GM18867 (cell line): ENCODE results near the gene ANO3.
"Not testable (repeated sequence)": the region's sequence is repeated elsewhere in the genome, so short reads cannot be mapped to it uniquely, and the experiment has no call there.

Source experiments
- ATAC-seq: cut with Tn5 transposase; IDR thresholded peaks from one replicate; pipeline ENCODE4 v1.9.1; 2021; ENCODE audit warnings: mild to moderate bottlenecking, moderate library complexity; ENCODE audit not compliant: unreplicated experiment

The ANO3 gene

DNA sequence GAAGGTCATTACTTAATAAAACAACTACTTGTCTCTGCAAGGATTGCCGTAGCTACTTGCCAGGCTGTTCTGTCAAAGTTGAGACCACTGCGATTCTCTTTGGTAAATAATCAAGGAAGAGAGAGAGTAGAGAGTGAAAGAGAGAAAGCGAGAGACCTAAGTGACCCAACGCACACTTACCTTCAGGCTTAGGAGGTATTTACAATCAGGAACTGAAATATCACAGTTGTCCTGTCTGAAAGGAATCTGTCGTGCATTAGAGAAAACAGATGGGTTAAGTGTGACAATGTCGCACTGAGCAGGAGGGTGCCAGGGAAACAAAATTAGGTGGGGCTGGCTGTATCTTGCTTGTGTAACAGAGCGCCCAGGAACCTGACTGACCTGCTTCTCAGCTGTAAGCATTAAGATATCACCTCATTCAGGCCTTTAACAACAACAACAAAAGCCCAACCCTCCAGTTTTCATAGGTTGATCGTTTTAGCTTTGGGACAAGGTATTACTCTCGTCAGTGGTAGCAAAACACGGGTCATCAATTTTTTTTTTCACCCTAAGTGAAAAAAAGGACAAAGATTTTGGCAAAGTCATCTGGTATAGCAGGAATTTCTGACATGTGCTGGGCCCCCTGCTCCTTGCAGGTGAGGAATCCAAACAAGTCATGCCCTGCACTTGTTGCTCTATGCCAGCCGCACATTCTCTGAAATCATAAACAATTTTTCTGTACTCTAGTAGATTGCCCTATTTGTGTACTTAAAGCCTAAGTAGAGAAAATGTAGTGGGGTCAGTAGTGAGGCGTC is 240.1 kb downstream of the ANO3 start, which contains the start of gene MUC15:
Gene MUC15 (minus strand): TSS at position 403 of the 794 bp plus-strand sequence. CDS start 5,169 bp downstream, outside the sequence.
- peak; percentile 71 for ATAC-seq

DNA sequence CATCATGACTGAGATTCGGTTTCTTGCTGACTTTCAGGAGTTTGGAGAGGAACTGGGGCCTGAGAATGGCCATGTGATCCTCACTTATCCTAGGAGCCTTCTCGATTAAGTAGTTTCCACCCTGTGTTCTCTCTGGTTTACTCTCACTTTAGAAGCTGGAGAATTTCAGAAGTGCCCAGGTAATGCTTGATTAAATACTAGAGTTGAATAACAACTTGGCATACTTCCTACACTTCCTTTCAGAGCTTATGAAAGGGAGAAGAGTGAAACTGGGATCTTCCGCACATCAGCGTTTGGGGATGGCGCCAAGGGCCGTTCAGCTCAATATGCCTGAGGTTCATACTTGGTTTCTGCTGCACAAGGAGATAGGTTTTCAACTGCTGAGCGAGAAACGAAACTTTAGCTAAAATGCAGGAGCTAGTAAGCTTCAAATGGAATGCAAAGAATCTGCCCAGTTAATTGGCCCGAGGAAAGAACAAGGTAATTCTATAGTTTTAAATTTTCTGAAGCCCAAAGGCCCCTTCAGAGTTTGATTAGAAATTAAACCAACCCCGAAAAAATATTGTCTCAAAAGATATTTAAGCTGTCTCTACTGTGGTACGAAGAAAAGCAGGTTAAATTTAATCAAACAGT is 241.0 kb downstream of the ANO3 start:
- ATAC-seq, result no peak

DNA sequence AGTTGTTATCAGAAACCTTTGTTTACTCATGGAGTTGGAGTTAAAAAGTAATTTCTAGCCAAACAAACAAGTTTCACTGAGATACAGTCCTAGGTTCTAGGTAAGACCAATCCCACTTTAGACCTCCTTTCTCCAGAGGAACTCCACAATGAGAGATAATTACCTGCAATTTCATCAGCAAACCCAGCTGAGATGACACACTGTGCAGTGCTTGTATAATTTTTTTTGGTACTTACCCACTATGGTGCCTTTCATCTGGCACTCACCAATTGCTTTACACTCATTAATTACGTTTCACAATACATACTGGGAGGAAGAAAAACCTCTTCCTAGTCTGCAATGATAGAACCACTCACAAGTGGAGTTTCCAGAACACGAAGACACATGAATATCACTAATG is 242.0 kb downstream of the ANO3 start:
- no peak for ATAC-seq

DNA sequence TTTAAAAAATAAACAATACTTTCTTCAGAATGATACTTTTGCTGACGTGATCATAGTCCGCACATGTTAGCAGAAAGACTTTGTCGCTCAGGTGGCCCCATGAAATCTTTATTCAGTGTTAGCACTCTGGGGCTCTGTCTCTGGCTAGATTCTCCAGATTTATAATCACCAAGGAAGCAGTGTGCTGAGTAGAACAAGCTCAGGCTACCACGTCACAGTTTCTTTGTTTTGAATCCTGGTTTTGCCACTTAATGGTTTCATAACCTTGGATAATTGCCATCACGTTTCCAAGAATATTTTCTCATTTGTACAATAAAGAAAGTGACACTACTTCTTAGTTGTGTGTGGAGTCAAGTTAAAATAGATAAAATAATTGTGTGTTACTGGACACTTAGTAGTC is 244.0 kb downstream of the ANO3 start:
- ATAC-seq, result no peak

DNA sequence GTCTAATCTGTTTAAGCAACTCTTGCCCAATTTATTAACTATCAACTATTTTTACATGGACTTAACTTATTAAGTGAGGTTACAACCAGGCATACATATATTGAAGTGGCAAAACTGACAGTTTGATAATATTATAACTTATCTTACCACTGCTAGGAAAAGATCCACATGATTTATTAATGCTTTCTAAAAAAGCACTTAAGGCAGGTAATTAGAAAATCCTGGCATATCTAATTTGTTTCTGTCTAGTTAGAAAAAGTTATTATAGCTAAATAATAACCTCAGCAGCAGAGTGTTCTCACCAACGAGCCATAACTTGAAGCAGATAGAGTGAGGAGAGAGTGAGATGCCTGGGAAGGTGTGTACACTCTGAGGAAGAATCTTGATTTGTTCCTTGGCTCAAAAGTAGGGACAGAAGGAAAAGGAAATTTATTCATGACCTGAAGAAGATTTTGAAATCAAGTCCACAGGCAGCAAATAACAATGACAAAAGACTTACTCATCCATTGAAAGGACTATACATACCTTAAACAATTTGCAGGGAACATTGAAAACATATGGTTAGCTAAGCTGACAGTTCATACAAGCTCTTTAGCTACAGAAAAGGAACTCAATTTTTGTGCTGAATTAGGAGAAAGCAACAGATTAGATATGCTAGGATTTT is 247.2 kb downstream of the ANO3 start:
- ATAC-seq, result no peak

DNA sequence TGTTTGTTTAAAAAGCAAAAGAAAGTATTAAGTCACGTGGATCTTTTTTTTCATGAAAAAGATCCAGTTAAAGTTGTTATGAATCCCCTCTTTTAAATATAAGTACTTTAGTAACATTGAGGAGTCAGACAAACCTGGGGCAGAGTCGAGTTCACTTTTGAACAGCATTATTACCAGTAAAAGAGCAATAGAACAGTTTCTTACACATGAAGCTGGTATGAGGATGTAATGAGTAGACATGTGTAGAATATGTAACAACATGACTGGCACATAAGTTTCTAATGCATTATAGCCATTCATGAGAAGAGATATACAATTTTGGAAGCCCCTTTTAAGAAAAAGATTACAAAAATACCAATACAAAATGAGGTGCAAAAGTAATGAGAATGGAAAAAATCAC is 247.8 kb downstream of the ANO3 start:
- no peak for ATAC-seq

DNA sequence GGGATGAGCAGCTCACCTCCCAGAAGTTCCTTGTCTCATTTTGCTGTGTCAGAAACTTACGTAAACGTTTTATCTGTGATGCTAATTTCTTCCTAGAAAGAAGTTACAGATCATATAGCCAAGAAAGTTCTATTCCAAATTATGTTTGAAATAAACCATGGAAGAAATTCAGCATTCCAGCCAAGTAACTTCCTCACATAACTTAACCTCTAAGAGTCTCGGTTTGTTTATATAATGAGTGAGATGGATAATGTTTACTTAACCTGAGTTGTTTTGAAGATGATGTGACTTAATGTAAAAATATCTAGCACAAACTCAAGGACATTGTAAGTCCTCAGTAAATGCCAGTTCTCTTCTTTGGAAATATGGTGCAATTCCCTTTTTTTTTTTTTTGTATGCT is 249.0 kb downstream of the ANO3 start:
- no peak for ATAC-seq

DNA sequence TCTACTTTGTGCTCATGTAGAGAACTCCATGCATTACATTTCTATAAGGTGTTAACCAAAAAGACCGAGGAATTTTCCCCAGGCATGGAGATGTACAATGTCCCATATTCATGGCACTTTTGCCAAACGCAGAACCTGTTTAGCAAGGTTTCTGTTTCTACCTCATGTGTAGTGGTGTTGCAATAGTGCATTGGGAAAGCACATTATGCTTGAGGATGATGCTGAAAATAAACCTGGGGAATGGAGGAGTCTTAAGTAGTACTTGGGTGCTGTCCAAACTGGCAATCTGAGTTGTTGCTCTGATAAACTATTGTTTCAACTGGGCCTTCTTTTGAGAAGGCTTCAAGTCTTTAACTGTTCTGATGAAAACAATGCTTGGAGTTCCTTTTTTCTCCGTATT is 251.6 kb downstream of the ANO3 start:
- ATAC-seq, result no peak

DNA sequence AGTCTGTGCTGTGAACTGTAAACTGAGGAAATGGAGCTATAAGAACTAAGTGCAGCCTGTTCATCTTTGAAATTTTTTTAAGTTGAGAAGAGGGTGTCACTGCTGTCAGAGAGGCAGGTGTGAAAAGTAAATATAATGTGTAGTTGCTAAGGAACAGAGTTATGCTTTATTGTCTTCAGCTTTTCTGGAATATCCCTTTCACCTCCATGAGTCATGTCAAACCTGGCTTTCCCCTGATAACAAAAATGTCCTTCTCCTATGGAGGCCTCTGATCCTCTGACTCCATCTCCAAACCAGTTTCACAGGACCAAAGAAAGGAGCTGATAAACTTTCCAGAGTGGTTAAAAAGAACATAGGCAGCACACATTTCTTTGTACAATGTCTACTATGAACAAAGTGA is 252.9 kb downstream of the ANO3 start:
- no peak for ATAC-seq

DNA sequence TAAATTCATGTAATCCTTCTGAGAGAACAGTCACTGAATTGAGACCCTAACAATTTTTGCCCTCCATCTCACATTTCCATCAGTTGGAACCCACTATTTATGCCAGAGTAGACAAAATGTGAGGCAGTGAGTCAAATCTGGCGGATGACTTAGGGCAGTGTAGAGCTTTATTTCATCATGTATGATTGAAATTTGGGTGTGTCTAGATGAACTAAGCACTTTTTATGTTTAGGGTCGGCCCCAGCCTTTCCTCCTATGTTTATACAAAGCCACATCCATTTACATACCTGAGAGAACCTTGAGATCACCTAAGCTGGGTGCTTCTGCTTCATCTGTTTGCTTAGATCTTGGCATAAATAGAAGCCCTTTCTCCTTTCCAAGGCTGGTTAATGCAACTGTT is 255.1 kb downstream of the ANO3 start:
- no peak for ATAC-seq

DNA sequence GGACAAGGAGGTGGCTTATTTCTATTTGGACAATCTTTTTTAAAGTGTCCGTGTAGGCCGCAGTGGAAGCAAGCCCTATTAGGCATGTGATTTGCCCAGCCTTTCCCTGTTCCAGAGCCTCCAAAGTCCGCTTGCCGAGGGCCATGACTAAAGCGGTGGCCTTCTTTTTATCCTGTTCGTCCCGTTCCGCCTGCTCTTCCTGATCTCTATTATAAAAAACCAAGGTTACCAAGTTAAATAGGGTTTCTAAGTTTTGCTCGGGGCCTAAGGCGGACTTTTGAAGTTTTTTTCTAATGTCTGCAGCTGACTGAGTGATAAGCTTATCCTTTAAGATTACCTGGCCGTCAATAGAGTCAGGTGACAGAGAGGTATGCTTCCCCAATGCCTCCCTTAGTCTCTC is 261.8 kb downstream of the ANO3 start:
- ATAC-seq, result no peak

DNA sequence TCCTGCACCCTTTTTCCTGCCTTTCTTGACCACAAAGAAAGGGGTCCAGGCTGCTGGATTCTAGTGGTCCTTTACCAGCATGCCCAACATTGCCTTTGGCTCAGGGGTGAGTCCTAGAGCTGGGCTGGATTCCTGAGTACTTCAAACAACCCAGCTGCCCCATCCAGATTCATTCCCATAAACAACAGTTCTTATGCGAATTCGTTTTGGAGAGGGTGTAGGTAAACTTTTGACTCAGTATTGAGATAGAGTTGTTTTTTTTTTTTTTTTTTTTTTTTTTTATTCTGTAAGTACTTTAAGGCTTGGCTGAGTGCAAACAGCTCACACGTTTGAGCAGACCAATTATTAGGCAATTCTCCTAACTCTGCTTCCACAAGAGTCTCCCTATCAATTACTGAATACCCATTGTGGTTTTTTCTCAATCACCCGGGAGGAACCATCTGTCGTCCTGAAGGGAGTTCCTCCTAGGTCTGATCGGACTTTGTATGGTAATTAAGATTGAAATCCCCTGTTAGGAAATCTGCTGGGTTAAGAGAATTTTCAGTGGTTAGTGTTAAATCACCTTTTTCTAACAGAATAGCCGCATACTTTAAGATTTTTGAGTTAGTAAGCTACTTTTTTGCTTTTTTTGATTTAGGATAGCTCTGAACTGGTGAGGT is 263.4 kb downstream of the ANO3 start:
- not testable (repeated sequence) for ATAC-seq

DNA sequence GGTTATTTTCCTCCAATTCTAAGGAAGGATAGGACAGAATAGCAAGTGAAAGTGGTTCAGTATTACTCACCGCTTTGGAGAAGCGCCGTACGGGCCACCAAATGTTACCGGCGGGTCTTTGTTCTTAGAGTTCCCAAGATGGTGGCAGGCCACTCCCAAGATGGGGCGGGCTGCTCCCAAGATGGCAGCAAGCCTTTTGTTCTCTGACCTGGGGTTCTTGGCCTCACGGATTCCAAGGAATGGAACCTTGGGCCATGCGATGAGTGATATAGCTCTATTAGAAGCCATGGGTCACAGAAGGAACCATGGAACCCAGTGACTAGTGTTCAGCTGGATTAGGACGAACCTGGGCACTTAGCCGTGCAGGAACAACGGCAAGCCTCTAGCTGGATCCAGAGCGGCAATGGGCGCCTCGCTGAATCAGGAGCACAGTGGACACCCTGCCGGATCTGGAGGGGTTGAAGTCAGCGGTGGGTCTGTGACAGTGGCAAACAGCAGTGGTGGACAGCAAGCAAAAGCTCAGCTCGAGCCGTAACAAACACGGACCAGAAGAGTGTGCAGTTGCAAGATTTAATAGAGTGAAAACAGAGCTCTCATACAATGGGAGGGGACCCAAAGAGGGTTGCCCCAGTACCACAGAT is 265.2 kb downstream of the ANO3 start:
- ATAC-seq, result not testable (repeated sequence)

DNA sequence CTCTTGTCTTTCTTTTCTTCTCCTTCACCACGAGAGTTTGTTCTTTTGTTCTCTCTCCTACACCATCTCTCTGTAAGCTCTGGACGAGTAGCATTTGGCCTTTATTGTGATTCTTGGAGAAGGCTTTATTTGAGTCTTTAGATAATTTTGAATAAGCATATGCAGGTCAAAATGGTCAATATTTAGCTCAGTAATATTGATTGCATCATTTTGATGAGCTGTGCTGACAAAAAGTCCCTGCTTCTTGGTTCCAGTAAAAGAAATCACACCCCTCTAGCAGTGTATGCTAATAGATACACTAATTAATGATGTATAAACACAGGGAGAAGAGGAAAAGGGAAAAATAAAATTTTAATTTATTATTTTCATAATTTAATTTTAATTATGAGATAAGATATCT is 266.0 kb downstream of the ANO3 start:
- no peak for ATAC-seq

DNA sequence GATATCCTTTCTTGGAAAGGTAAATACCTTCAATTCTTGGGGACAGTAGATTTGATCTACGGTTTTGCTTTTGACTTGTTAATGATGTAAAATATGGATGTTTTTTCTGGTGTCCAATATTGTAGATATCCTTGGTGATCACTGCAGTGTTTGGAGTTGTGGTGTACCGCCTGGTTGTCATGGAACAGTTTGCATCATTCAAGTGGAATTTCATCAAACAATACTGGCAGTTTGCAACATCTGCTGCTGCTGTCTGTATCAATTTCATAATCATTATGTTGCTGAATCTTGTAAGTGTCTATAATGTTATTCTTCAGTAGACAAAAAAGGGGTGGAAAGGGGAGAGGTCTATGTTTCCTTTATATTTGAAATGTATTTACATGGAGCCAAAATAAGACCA is 267.5 kb downstream of the ANO3 start:
- ATAC-seq, result no peak

DNA sequence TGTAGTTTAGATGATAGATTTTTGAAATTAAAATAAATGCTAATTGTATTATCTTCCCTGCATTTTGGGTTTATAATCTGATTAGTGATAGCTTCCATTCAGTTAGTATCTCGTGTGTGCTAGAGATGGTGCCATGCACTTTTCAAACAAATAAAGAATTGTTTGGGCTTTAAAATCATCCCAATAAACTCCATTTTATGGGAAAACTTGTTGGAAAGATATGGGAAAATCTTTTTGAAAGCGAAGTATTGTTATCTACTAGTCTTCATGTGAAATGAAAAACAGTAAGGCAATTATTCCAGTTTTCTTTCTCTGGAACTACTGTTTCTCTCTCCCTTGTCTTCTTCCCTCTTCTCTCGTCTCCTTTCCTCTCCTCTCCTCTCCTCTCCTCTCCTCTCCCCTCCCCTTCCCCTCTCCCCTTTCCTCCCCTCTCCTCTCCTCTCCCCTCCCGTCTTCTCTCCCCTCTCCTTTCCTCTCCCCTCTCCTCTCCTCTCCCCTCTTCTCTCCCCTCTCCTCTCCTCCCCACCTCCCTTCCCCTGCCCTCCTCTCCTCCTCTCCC is 268.0 kb downstream of the ANO3 start:
- no peak for ATAC-seq

DNA sequence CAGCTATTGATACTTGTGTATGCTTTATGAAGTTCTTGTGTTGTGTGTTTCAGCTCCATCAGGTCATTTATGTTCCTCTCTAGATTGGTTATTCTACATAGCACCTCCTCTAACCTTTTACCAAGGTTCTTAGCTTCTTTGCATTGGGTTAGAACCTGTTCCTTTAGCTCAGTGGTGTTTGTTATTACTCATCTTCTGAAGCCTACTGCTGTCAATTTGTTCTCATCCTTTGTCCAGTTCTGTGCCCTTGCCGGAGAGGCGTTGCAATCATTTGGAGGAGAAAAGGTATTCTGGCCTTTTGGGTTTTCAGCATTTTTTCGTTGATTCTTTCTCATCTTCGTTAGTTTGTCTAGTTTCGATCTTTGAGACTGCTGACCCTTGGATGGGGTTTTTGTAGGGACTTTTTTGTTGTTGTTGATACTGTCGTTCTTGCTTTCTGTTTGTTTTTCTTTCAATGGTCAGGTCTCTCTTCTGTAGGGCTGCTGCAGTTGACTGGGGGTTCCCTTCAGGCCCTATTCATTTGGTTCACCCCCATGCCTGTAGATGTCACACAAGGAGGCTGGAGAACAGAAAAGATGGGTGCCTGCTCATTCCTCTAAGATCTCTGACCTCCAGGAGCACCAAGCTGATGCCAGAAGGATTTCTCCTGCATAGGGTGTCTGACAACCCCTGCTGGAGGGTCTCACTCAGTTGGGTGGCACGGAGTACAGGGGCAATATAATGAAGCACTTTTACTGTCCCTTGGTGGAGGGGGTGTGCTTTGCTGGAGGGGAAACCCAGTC is 276.0 kb downstream of the ANO3 start:
- ATAC-seq, result peak; percentile 72

DNA sequence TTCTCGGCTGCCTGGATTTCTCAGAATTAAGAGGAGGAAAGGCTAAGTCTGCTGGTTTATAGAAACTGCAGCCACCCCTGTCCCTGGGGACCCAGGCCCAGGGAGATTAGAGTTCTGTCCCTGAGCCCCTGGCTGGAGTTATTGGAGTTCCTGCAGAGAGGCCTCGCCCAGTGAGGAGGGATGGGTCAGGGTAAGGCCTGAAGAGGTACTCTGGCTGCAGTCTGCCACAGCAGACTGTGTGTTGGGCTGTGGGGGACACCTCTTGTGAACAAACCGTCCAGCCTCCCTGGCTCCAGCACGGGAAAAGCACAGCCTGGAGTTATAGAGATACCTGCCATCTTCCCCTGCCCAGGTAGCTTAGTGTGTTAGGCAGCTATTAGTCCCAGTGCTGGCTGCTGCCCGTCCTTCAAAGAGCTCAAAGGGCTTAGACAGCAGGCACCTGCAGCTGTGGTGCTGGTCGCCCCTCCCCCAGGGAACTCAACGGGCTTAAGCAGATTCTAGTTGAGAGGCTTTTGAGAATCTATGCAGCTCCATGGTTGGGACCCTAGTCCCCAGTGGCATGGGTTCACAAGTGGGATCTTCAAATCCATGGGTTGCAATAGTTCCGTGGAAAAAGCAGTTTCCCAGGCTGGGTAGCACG is 276.7 kb downstream of the ANO3 start:
- peak; percentile 28 for ATAC-seq

DNA sequence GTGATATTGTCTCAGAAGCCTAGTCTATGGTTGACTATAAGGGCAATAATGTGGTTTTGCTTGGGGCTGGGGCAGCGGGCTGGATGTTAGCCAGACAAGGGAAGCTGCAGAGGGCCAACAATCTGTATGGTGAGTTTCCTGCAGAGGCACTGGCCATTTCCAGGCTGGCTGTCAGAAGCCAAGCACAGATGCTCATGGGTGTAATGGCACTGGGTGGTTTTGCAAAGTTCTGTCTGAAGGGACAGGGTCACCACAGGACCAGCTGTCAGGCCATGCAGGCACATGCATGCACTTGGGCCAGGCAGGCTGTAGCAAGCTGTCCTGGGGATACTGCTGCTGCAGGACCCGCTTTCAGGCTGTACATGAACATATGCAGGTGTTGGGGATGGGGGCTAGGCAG is 281.8 kb downstream of the ANO3 start:
- ATAC-seq, result no peak
